HG02973 (cell line): ENCODE data around the gene CAPN2.
"Not testable (repeated sequence)": the region's sequence is repeated elsewhere in the genome, so short reads cannot be mapped to it uniquely, and the experiment has no call there.

ENCODE experiments used
- ATAC-seq: cut with Tn5 transposase; IDR thresholded peaks from one replicate; pipeline ENCODE4 v1.9.1; 2021; ENCODE audit warnings: moderate library complexity; ENCODE audit not compliant: unreplicated experiment

CAPN2 gene

GRCh38 chr1:223784541-223784940, 72.2 kb downstream of the CAPN2 start:
- no peak for ATAC-seq

DNA sequence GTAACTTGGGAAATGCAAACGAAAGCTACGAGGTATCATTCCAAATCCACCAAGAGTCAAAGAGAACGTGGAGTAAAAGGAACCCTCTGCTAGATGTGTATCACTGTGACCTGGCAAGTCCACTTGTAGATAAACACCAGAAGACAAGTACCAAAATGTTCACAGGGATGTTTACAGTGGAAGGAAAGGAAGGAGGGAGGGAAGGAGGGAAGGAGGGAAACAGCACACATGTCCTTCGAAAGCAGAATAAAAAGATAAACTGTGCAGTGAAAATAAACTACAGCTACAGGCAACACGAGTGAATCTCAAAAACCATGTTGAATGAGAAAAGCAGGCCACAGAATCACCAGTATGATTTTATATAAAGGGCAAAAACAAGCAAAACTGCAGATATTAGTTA, 73.5 kb downstream of the CAPN2 start:
- ATAC-seq = no peak

GRCh38 chr1:223788746-223789415, 76.5 kb downstream of the CAPN2 start:
- no peak for ATAC-seq

DNA sequence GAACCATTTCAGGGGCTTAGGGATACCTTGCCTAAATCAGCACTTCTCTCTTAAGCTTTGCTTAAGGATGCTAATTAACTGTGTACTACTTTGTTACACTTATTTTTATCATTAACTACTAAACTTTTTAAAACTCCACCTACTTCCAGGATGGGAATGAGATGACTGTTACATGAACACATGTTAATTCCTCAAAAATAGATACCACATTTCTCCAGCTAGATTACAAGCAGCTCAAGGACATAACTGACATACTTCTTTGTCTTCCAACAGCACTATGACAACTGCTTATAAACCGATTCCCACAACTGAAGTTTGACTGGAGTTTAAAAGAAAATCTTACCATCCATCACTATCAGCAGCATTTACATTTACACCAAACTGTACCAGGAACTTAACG, 79.7 kb downstream of the CAPN2 start:
- no peak for ATAC-seq

DNA sequence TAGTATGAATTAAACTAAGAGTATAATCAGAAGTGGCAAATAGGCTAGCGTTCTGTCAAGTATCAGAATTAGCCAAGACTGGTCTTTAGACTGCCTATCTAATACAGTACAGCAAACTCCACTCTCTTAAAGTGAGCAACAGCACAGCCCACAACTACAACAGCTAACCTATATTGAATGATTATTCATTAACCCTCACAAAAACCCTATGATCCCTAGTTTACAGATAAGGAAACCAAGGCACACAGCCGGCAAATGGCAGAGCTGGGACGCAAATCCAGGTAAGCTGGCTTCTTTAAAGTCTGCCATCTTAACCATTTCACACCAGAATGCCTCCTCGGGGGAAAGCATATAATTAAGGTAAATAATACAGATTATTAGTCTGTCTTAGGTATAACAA, 81.4 kb downstream of the CAPN2 start:
- no peak for ATAC-seq

- ATAC-seq = no peak
Observed at GRCh38 chr1:223794136-223794880, 82.0 kb downstream of the CAPN2 start.

- no peak for ATAC-seq
Observed at GRCh38 chr1:223796210-223796609, 83.9 kb downstream of the CAPN2 start.

- ATAC-seq = no peak
Observed at GRCh38 chr1:223802032-223802431, 89.7 kb downstream of the CAPN2 start.

GRCh38 chr1:223802602-223803001, 90.3 kb downstream of the CAPN2 start:
- no peak for ATAC-seq

DNA sequence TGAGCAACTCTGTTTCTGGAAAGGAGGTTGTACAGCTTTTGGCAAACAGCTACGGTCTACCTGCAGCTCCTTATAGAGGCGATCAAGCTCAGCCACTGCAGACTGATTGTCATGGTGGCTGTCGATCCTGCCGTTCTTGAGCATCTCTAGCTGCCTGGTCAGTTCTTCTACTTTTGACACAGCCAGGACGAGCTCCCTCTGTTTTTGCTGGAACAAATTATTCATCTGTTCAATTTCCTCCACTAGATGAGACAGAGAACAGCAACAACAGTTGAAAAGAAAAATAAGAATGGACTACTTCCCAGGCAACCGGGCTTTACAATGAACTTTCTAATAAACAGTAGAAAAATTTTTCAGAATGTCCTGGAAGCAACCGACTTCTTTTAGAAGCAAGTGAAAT, 90.9 kb downstream of the CAPN2 start:
- ATAC-seq = no peak

DNA sequence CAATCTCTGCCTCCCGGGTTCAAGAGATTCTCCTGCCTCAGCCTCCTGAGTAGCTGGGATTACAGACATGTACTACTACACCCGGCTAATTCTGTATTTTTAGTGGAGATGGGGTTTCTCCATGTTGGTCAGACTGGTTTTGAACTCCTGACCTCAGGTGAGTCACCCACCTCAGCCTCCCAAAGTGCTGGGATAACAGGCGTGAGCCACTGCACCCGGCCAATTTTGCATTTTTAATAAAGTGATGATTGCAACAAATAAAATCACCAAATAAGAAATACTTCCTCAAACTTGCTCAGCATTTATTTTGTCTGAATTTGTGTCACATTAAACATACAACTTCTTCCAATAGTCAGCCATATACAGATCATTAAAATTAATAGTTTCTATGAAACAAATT, 97.6 kb downstream of the CAPN2 start:
- ATAC-seq = not testable (repeated sequence)

DNA sequence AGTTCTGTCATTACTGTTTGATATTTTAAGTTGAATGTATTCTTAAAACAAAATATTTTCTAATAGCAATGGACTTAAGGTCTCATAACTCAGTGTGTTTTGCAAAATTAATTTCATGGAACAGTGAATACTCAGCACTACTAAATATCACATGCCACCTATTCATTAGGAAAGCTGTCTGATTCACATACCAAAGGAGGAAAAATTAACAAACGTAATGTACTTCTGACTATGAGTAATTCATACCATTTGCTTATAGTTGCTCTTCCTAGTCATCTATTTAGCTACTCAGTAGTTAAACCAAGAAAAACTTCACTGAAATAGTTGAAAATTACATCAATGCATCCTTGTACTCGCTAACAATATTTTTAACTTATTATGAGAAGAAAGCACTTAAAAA, 98.2 kb downstream of the CAPN2 start:
- ATAC-seq = no peak

- no peak for ATAC-seq
Observed at GRCh38 chr1:223811634-223812101, 99.3 kb downstream of the CAPN2 start.

- no peak for ATAC-seq
Observed at GRCh38 chr1:223813645-223814044, 101.3 kb downstream of the CAPN2 start.

DNA sequence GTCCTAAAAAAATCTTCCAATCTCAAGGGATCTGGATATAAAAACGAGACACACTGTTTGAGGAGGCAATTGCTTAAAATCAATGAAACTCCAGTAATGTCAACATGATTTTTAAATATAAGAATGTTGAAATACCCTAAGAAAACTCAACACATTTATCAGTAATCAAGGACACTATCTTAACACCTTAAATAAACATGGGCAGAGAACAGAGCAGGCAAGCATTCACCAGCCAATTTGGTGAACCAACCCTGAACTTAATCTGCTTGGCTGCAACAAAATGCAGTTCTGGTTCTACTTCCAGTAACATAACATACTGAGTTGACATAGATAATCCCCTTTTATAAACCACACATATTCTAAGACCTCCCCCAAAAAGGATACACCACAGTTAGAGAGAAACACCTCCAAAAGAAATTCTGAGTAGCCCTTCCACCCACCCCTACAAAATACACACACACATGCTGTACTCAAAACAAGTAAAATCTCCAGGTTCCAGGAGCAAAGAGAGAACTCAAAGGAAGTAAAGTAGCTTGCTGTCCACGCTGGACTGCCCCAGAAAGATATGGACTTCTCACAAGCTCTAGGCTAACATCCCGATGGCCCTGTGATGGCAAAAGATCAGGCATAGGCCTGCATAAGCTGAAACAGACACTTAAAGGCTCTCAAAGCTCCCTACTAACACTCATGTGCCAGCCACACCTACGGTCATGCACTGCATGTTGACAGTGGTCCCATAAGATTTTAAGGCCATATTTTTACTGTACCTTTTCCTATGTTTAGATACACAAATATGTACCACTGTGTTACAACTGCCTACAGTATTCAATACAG, 102.9 kb downstream of the CAPN2 start:
- no peak for ATAC-seq

DNA sequence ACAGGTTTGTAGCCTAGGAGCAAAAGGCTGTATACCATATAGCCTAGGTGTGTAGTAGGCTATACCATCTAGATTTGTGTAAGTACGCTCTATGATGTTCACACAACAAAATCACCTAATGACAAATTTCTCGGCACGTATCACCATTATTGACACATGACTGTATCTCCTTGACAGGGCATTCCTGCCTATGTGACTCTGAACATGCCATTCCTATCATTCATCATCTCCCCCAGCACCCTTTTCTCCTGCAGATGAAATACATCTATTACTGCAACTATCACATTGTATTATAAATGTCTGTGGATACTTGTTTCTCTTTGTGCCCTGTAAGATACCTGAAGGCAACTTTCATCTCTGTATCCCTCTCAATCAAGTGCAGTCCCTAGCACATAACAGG, 103.5 kb downstream of the CAPN2 start:
- ATAC-seq = no peak

GRCh38 chr1:223817265-223817664, 104.9 kb downstream of the CAPN2 start:
- ATAC-seq = not testable (repeated sequence)

DNA sequence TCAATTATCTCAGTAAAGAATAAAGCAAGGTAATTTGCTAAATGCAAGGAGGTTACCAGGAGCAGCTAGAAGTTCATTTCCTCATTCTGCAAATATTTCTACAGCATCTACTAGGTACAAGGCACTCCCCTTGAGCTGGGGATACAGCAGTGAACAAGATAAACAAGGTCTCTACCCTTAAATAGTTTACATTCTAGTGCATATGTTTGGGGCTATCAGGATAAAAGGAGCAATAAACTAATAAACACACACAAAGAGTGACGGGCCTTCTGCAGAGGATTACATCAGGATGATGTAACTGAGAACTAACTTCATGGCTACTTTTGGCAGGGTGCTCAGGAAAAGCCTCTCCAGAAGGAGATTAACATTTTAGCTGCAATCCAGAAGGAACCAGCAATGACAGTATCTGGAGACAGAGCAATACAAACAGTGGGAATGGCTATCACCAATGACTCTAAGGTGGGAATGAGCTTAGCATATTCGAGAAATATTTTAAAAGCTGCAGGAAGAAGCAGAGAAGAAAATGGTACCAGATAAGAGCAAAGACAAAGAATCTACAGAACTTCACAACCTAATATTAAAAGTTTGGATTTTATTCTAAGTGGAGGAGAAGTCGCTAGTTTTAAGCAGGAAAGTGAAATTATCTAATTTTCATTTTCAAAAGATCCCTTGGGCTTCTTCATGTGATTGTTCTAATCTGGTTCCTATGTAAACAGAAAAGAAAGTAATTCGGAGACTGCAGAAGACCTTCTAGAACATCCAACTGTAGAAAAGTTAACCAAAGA, 107.6 kb downstream of the CAPN2 start:
- ATAC-seq = no peak

DNA sequence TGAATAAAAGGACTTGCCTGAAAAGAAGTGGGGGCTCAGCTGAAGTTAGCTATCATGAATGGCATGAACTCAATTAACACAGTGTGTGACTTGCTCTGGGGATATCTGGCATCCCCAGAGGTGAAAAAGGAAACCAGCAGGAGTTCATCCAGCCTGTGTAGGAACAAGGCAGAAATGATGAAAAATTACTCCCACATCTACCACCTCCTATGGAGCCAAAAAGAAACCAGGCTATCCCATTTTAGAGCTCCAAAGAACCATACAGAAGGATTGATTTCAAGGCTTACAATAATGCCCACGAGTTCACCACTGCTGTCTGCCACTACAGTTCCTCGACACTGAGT, 108.1 kb downstream of the CAPN2 start:
- no peak for ATAC-seq

- ATAC-seq = no peak
Observed at GRCh38 chr1:223820971-223821370, 108.6 kb downstream of the CAPN2 start.

- no peak for ATAC-seq
Observed at GRCh38 chr1:223824287-223824686, 111.9 kb downstream of the CAPN2 start.
